ENCODE measurements around the gene TUBA1C.
"Not testable (repeated sequence)": the region's sequence is repeated elsewhere in the genome, so short reads cannot be mapped to it uniquely, and the experiment has no call there.

The TUBA1C gene

GRCh38 chr12:49264466-49264872 lies 413 bp upstream of the TUBA1C start:
- TF ChIP-seq CTCF (IDR thresholded peaks at IDR 0.05; ENCODE audit: insufficient read depth, missing control alignments) = no peak
- DNase-seq (ENCODE audit: insufficient read length, low spot score) = no peak
- FAIRE-seq = no peak

- FAIRE-seq; DNase-seq (ENCODE audit: insufficient read length, low spot score): not testable (repeated sequence)
Observed at GRCh38 chr12:49269191-49269590, 4.3 kb downstream of the TUBA1C start.

GRCh38 chr12:49272790-49273725 lies 8.2 kb downstream of the TUBA1C start:
- FAIRE-seq (no peak), DNase-seq (ENCODE audit: insufficient read length, low spot score) (no peak)
- no peak for TF ChIP-seq CTCF (IDR thresholded peaks at IDR 0.05; ENCODE audit: insufficient read depth, missing control alignments)

GRCh38 chr12:49273726-49274395 lies 9.0 kb downstream of the TUBA1C start:
- TF ChIP-seq CTCF (IDR thresholded peaks at IDR 0.05; ENCODE audit: insufficient read depth, missing control alignments) = no peak
- FAIRE-seq (no peak), DNase-seq (ENCODE audit: insufficient read length, low spot score) (no peak)

GRCh38 chr12:49274396-49275069 lies 9.7 kb downstream of the TUBA1C start:
- TF ChIP-seq CTCF (IDR thresholded peaks at IDR 0.05; ENCODE audit: insufficient read depth, missing control alignments) = no peak
- DNase-seq (ENCODE audit: insufficient read length, low spot score) (no peak), FAIRE-seq (no peak)

GRCh38 chr12:49276304-49277290 lies 11.7 kb downstream of the TUBA1C start:
- FAIRE-seq (no peak), DNase-seq (ENCODE audit: insufficient read length, low spot score) (no peak)
- TF ChIP-seq CTCF (IDR thresholded peaks at IDR 0.05; ENCODE audit: insufficient read depth, missing control alignments) = no peak
